Prostate gland (tissue), 2 donors: ENCODE results near the gene TEX29. TPM values are rescaled to one million over a fixed set of nuclear protein-coding genes. Genes with fewer than 3 reads are reported as not detected.

Experiments
- DNase-seq: peaks from one replicate; pipeline ENCODE4 v3.0.0-alpha.2; 2019; ENCODE audit warnings: low spot score
- H3K27ac ChIP-seq, 2 donors: fragments of 200-600 bp; sonication (generic); 2 replicates each; pipeline ENCODE4 v1.5.1; 2017 to 2019
- H3K27me3 ChIP-seq: fragments of 200-600 bp; sonication (generic); replicated peaks from 2 replicates; pipeline ENCODE4 v1.5.1; 2019; ENCODE audit not compliant: insufficient read depth
- H3K36me3 ChIP-seq, 2 donors: fragments of 200-600 bp; sonication (generic); 1 replicate in 1 of 2; 2 replicates in 1 of 2; pipeline versions ENCODE4 v1.5.1 to v1.8.1; 2017 to 2019
- H3K4me1 ChIP-seq: fragments of 200-600 bp; sonication (generic); replicated peaks from 2 replicates; pipeline ENCODE4 v1.5.1; 2019
- H3K4me3 ChIP-seq, 2 donors: fragments of 200-600 bp; sonication (generic); 2 replicates each; pipeline ENCODE4 v1.5.1; 2017 to 2019
- H3K9me3 ChIP-seq: fragments of 200-600 bp; sonication (generic); 2 replicates; pipeline ENCODE4 v1.5.1; 2017
- CTCF ChIP-seq, 4 experiments: fragments of 200-600 bp in 2 of 4; fragments of 450-650 bp in 2 of 4; sonication (generic) in 2 of 4; IDR thresholded peaks; 1 replicate in 3 of 4; 2 replicates in 1 of 4; pipeline ENCODE4 v1.5.1; 2016 to 2019; ENCODE audit warnings: antibody characterized with exemption in 4 of 4, mild to moderate bottlenecking in 2 of 4, moderate library complexity in 2 of 4
- POLR2A ChIP-seq: fragments of 450-650 bp; IDR thresholded peaks from one replicate; pipeline ENCODE4 v1.6.1; 2016; ENCODE audit warnings: antibody characterized with exemption, mild to moderate bottlenecking
- POLR2AphosphoS5 ChIP-seq: sonication (generic); formaldehyde crosslinking; IDR thresholded peaks from one replicate; pipeline ENCODE4 v1.6.1; 2017; ENCODE audit warnings: antibody characterized with exemption
- WGBS: methylation state at CpG from one replicate; pipeline ENCODE4 v1.1.5; 2018; 5-methylcytosine and 5-hydroxymethylcytosine counted together
- intact Hi-C: fragments of 100-400 bp; cut with DNase I; formaldehyde crosslinking; loops from one replicate; pipeline ENCODE4 v1.14.2; 2022
- total RNA-seq, 2 donors: library from RNA; depleted of rRNA; stranded (reverse); fragments of >200 nt; gene quantifications; one replicate each; pipeline ENCODE4 v1.1.0, GENCODE V29; 2016

Gene TEX29
- total RNA-seq, 2 donors from 2014 or later, result 1.4 TPM; not detected in 1

GRCh38 chr13:111359237-111359915 lies 38.9 kb downstream of the TEX29 start:
- WGBS, result 82% methylated on average over 11 of the region's 11 CpGs
- DNase-seq, result no peak

GRCh38 chr13:111359930-111360329 lies 39.5 kb downstream of the TEX29 start:
- no peaks in the 10 kb centered on the region for H3K36me3 ChIP-seq
- H3K27ac ChIP-seq, result no peak overlapping the region
- H3K4me3 ChIP-seq, result no peak overlapping the region
- no peaks in the 10 kb centered on the region for H3K4me1 ChIP-seq
- TF ChIP-seq POLR2A, result no peak
- TF ChIP-seq CTCF (IDR thresholded peaks at IDR 0.05), result no peak
- H3K27me3 ChIP-seq, result no peaks in the 10 kb centered on the region
- WGBS, result 73% methylated on average over 7 of the region's 7 CpGs
- DNase-seq, result no peak
- H3K9me3 ChIP-seq, result no peaks in the 10 kb centered on the region
- intact Hi-C loops, result no loop called here

More at GRCh38 chr13:111359237-111359915, 38.9 kb downstream of the TEX29 start:
- Histone ChIP-seq H3K4me1 (no peaks in the 10 kb centered on the region), H3K36me3 (no peaks in the 10 kb centered on the region), H3K27me3 (no peaks in the 10 kb centered on the region), H3K27ac (no peak overlapping the region), H3K9me3 (no peaks in the 10 kb centered on the region), H3K4me3 (no peak overlapping the region)
- TF ChIP-seq POLR2AphosphoS5 (no peak), CTCF (IDR thresholded peaks at IDR 0.05) (no peak), POLR2A (no peak)
- intact Hi-C loops, result no loop called here

DNA sequence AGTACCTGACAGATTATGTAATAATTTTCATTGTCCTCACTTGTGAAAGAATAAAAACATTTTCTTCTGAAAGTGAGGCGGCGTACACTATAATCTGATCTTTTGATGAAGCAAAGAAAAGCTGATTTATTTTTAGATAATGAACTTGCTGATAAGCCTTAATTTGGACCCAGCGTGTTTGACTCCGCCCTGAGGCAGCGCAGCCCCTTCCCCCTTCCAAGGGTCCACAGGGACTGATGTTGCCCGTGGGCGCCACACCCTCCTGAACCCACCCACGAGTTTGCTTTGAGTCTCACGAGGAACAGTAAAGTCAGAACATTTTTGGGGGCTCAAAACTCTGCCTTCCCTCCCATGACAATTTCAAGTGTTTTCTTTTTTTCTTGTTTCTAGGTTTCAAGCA lies 40.0 kb downstream of the TEX29 start:
- H3K36me3 ChIP-seq, result no peaks in the 10 kb centered on the region
- no peak for TF ChIP-seq CTCF (IDR thresholded peaks at IDR 0.05)
- TF ChIP-seq POLR2A, result no peak
- TF ChIP-seq POLR2AphosphoS5, result no peak
- DNase-seq, result no peak
- no peaks in the 10 kb centered on the region for H3K4me1 ChIP-seq
- no peak overlapping the region for H3K27ac ChIP-seq
- intact Hi-C loops, result no loop called here
- H3K9me3 ChIP-seq, result no peaks in the 10 kb centered on the region
- 75% methylated on average over 9 of the region's 9 CpGs for WGBS
- no peak overlapping the region for H3K4me3 ChIP-seq
- H3K27me3 ChIP-seq, result no peaks in the 10 kb centered on the region

GRCh38 chr13:111361046-111361872 lies 40.8 kb downstream of the TEX29 start:
- Histone ChIP-seq H3K4me3 (no peak overlapping the region), H3K9me3 (no peaks in the 10 kb centered on the region), H3K36me3 (no peaks in the 10 kb centered on the region), H3K27ac (no peak overlapping the region), H3K4me1 (no peaks in the 10 kb centered on the region), H3K27me3 (no peaks in the 10 kb centered on the region)
- TF ChIP-seq CTCF (IDR thresholded peaks at IDR 0.05) (no peak), POLR2AphosphoS5 (no peak), POLR2A (no peak)
- intact Hi-C loops, result no loop called here
- DNase-seq, result no peak
- 87% methylated on average over 20 of the region's 20 CpGs for WGBS
